A549 (cell line): ENCODE results near the gene MKNK2. TPM values are rescaled to one million over a fixed set of nuclear protein-coding genes. Genes with fewer than 3 reads are reported as not detected.

Experiments used
- ATAC-seq, 2 experiments: fragments of 200-7000 bp in 1 of 2; fragments of >200 bp in 1 of 2; cut with Nextera tagmentation in 1 of 2; cut with Tn5 transposase in 1 of 2; 3 replicates each; pipeline versions ENCODE4 v1.8.0 to v1.9.1; 2018 to 2020; ENCODE audit warnings: mild to moderate bottlenecking in 1 of 2, moderate library complexity in 1 of 2
- CTCF ChIA-PET: fragments of 300-600 bp; sonication (Branson Sonifier 250); formaldehyde crosslinking; extraction: SDS; loops from one replicate; lab custom pipeline; 2021; ENCODE audit warnings: antibody characterized with exemption, inconsistent platforms; lab: Yijun Ruan, JAX
- POLR2A ChIA-PET: fragments of 350-600 bp; formaldehyde crosslinking; extraction: SDS; loops from one replicate; lab custom pipeline; 2021; ENCODE audit warnings: antibody characterized with exemption, inconsistent platforms; lab: Yijun Ruan, JAX
- DNase-seq, 2 experiments: peaks; one replicate each; pipeline versions ENCODE4 v3.0.0 to v3.0.0-alpha.2; 2011 to 2016; ENCODE audit warnings: low read depth in 1 of 2, low spot score in 1 of 2
- FAIRE-seq: peaks from 2 replicates; lab custom pipeline; 2011; peaks lifted over from hg19 to GRCh38; lab: Jason Lieb, UNC
- H3K27ac ChIP-seq, 2 experiments: fragments of >200 bp; sonication (Bioruptor Twin); formaldehyde crosslinking; 3 replicates each; pipeline ENCODE4 v1.5.1; 2016 to 2017
- H3K4me1 ChIP-seq: fragments of >200 bp; sonication (Bioruptor Twin); formaldehyde crosslinking; 3 replicates; pipeline ENCODE4 v1.6.1; 2016
- H3K4me2 ChIP-seq: fragments of >200 bp; sonication (Bioruptor Twin); formaldehyde crosslinking; 3 replicates; pipeline ENCODE4 v1.6.1; 2016
- H3K4me3 ChIP-seq: fragments of >200 bp; sonication (Bioruptor Twin); formaldehyde crosslinking; 3 replicates; pipeline ENCODE4 v1.5.1; 2016
- H3K9me3 ChIP-seq: fragments of >200 bp; sonication (Bioruptor Twin); formaldehyde crosslinking; 3 replicates; pipeline ENCODE4 v1.6.1; 2016
- BCL3 ChIP-seq: fragments of >200 bp; sonication (Bioruptor Twin); formaldehyde crosslinking; IDR thresholded peaks from 3 replicates; pipeline ENCODE4 v1.6.1; 2016
- CHD2 ChIP-seq: fragments of 150-350 bp; IDR thresholded peaks from 2 replicates; pipeline ENCODE4 v1.6.1; 2014; ENCODE audit warnings: low read length; ENCODE audit not compliant: partially characterized antibody
- CHD4 ChIP-seq: fragments of 200-600 bp; sonication (generic); IDR thresholded peaks from 2 replicates; pipeline ENCODE4 v1.6.1; 2016; ENCODE audit warnings: antibody characterized with exemption, mild to moderate bottlenecking, borderline replicate concordance
- CTCF ChIP-seq: fragments of >200 bp; sonication (Bioruptor Twin); formaldehyde crosslinking; IDR thresholded peaks from 3 replicates; pipeline ENCODE4 v1.5.1; 2016
- EP300 ChIP-seq, 2 experiments: fragments of >200 bp; sonication (Bioruptor Twin); formaldehyde crosslinking; IDR thresholded peaks; 2 replicates in 1 of 2; 3 replicates in 1 of 2; pipeline ENCODE4 v1.6.1; 2016 to 2017
- ESRRA ChIP-seq: fragments of 150-350 bp; IDR thresholded peaks from 2 replicates; pipeline ENCODE4 v1.6.1; 2014; ENCODE audit warnings: mild to moderate bottlenecking, low read length, borderline replicate concordance
- FOXS1 ChIP-seq: fragments of 250-450 bp; sonication (Bioruptor Pico); IDR thresholded peaks from 2 replicates; pipeline ENCODE4 v1.5.0; 2020; ENCODE audit warnings: mild to moderate bottlenecking, moderate library complexity
- HMGXB4 ChIP-seq: fragments of 250-450 bp; sonication (Bioruptor Pico); IDR thresholded peaks from 2 replicates; pipeline ENCODE4 v1.5.0; 2021; ENCODE audit warnings: mild to moderate bottlenecking, moderate library complexity, borderline replicate concordance
- HOXA7 ChIP-seq: fragments of 250-450 bp; sonication (Bioruptor Pico); IDR thresholded peaks from 2 replicates; pipeline ENCODE4 v1.5.0; 2020; ENCODE audit warnings: mild to moderate bottlenecking, moderate library complexity
- HOXB5 ChIP-seq: fragments of 250-450 bp; sonication (Bioruptor Pico); IDR thresholded peaks from 2 replicates; pipeline ENCODE4 v1.5.0; 2020; ENCODE audit warnings: mild to moderate bottlenecking, moderate library complexity
- KDM5A ChIP-seq: fragments of 200-600 bp; sonication (generic); IDR thresholded peaks from 2 replicates; pipeline ENCODE4 v1.6.1; 2016; ENCODE audit warnings: antibody characterized with exemption, mild to moderate bottlenecking
- NFE2L2 ChIP-seq: fragments of 150-350 bp; conservative IDR thresholded peaks from 2 replicates; pipeline ENCODE4 v1.6.1; 2014; ENCODE audit warnings: low read length
- PHF8 ChIP-seq: fragments of 200-600 bp; sonication (generic); IDR thresholded peaks from 2 replicates; pipeline ENCODE4 v1.6.1; 2016; ENCODE audit warnings: low read depth, mild to moderate bottlenecking, antibody characterized with exemption, moderate library complexity, borderline replicate concordance
- RAD21 ChIP-seq, 2 experiments: fragments of >200 bp in 1 of 2; sonication (Bioruptor Twin) in 1 of 2; formaldehyde crosslinking in 1 of 2; IDR thresholded peaks in 1 of 2; conservative IDR thresholded peaks in 1 of 2; 2 replicates in 1 of 2; 3 replicates in 1 of 2; pipeline ENCODE4 v1.6.1; 2012 to 2018; ENCODE audit warnings: inconsistent platforms in 1 of 2
- RNF2 ChIP-seq: fragments of 200-600 bp; sonication (generic); IDR thresholded peaks from 2 replicates; pipeline ENCODE4 v1.6.1; 2016; ENCODE audit warnings: low read depth, mild to moderate bottlenecking, antibody characterized with exemption, moderate library complexity, borderline replicate concordance
- SMC3 ChIP-seq: fragments of >200 bp; sonication (Bioruptor Twin); formaldehyde crosslinking; IDR thresholded peaks from 3 replicates; pipeline ENCODE4 v1.6.1; 2018; ENCODE audit warnings: inconsistent platforms
- SREBF2 ChIP-seq: fragments of 450-650 bp; IDR thresholded peaks from 2 replicates; pipeline ENCODE4 v1.6.1; 2014; ENCODE audit warnings: mild to moderate bottlenecking, moderate library complexity
- TP53 ChIP-seq: fragments of 250-450 bp; sonication (Bioruptor Pico); IDR thresholded peaks from 2 replicates; pipeline ENCODE4 v1.5.0; 2021; ENCODE audit warnings: mild to moderate bottlenecking, moderate library complexity
- USF2 ChIP-seq: fragments of 450-650 bp; IDR thresholded peaks from 2 replicates; pipeline ENCODE4 v1.6.1; 2014; ENCODE audit warnings: antibody characterized with exemption
- ZC3H11A ChIP-seq: fragments of 450-650 bp; IDR thresholded peaks from 2 replicates; pipeline ENCODE4 v1.6.1; 2014; ENCODE audit warnings: antibody characterized with exemption, mild to moderate bottlenecking
- ZNF302 ChIP-seq: fragments of 250-450 bp; sonication (Bioruptor Pico); IDR thresholded peaks from 2 replicates; pipeline ENCODE4 v1.9.0; 2021; ENCODE audit warnings: inconsistent platforms, mild to moderate bottlenecking, moderate library complexity
- WGBS: methylation state at CpG from one replicate; pipeline ENCODE4 v1.1.6; 2017; ENCODE audit errors: missing lambda C conversion rate; 5-methylcytosine and 5-hydroxymethylcytosine counted together
- polyA plus RNA-seq, 4 experiments: library from polyadenylated mRNA; depleted of rRNA in 3 of 4; stranded (reverse); fragments of >200 nt; fragmentation: RNase III in 1 of 4; extraction: RNeasy Plus Mini Kit Qiagen cat#74134 plus additional on column Dnase treatment in 1 of 4; gene quantifications; 2 replicates in 3 of 4; 3 replicates in 1 of 4; pipeline ENCODE4 v1.2.3, GENCODE V29; 2011 to 2017

The MKNK2 gene
- polyA plus RNA-seq, 2 of the 4 experiments (the other 2 are of a cell fraction): 48.3 to 56.7 TPM

- peak overlapping the region; percentile 85 for H3K4me2 ChIP-seq
- no peaks in the 10 kb centered on the region for H3K9me3 ChIP-seq
- ChIA-PET CTCF (interaction anchor here (1.1 to 3.9 kb wide), 4 partner anchors 10 to 27 kb away, joined by 3 to 19 read pairs (median 5); no protein-coding TSS in a partner anchor), POLR2A (no interaction called here)
- ATAC-seq: no peak
- no peak for TF ChIP-seq HMGXB4 (CRISPR knock-in tag)
- TF ChIP-seq CHD4: no peak
- no peak for TF ChIP-seq EP300 (IDR thresholded peaks at IDR 0.05)
- TF ChIP-seq TP53 (CRISPR knock-in tag): no peak
- TF ChIP-seq HOXA7 (CRISPR knock-in tag): no peak
- DNase-seq: no peak
- H3K27ac ChIP-seq: peak overlapping the region; percentile 95 to 100
- 94% methylated on average over 35 of the region's 50 CpGs for WGBS
- peaks cover 78% of the 10 kb centered on the region for H3K4me1 ChIP-seq
- H3K4me3 ChIP-seq: no peak overlapping the region
- FAIRE-seq: no peak
Measured at GRCh38 chr19:2046046-2046907, 4.8 kb downstream of the MKNK2 start.

GRCh38 chr19:2045501-2046045 is 5.5 kb downstream of the MKNK2 start:
- ChIA-PET POLR2A (no interaction called here), CTCF (interaction anchor here (3.9 kb wide), 1 partner anchor 26 kb away, joined by 19 read pairs; no protein-coding TSS in a partner anchor)
- DNase-seq: no peak
- 49% methylated on average over 3 of the region's 14 CpGs for WGBS
- FAIRE-seq: no peak
- Histone ChIP-seq H3K4me1 (peaks cover 85% of the 10 kb centered on the region), H3K4me2 (peak overlapping the region; percentile 85; the same call in 1 of the 3 replicates), H3K9me3 (no peaks in the 10 kb centered on the region), H3K4me3 (no peak overlapping the region), H3K27ac (peak overlapping the region in 1 of 2 experiments; percentile 100; a peak in 3 of 6 replicates)
- ATAC-seq: no peak
- no peak for TF ChIP-seq CHD2
- no peak for TF ChIP-seq CTCF
- TF ChIP-seq SREBF2: no peak
- no peak for TF ChIP-seq ZNF302 (CRISPR knock-in tag)
- no peak for TF ChIP-seq TP53 (CRISPR knock-in tag)
- no peak for TF ChIP-seq NFE2L2
- no peak for TF ChIP-seq KDM5A
- TF ChIP-seq RAD21 (conservative IDR thresholded peaks at IDR 0.05 in 1 of 2, IDR thresholded peaks at IDR 0.05 in 1 of 2): no peak
- no peak for TF ChIP-seq SMC3
- no peak for TF ChIP-seq BCL3
- TF ChIP-seq PHF8: no peak
- no peak for TF ChIP-seq HOXB5 (CRISPR knock-in tag)
- no peak for TF ChIP-seq FOXS1 (CRISPR knock-in tag)
- TF ChIP-seq ZC3H11A: no peak
- TF ChIP-seq ESRRA: no peak
- no peak for TF ChIP-seq RNF2
- TF ChIP-seq USF2: no peak
